Mesenteric fat pad (tissue), 1 donor: Measurements from ENCODE around the gene ITGB2. TPM values are rescaled to one million over a fixed set of nuclear protein-coding genes. Genes with fewer than 3 reads are reported as not detected.

Experiments
- DNase-seq: peaks from one replicate; pipeline ENCODE4 v3.0.0-alpha.2; 2020; ENCODE audit warnings: low spot score
- total RNA-seq: library from RNA; stranded (reverse); fragmentation: NEBNext Ultra II Directional; extraction: Animal tissue kit (Norgen Biotek cat#: 25700); gene quantifications from one replicate; pipeline ENCODE4 v1.2.1, GENCODE V29; 2021
- donor health status: DM: yes; HTN: yes; CAD: no.

Gene ITGB2
- total RNA-seq, 1 donor from 2014 or later = 131 TPM

DNA sequence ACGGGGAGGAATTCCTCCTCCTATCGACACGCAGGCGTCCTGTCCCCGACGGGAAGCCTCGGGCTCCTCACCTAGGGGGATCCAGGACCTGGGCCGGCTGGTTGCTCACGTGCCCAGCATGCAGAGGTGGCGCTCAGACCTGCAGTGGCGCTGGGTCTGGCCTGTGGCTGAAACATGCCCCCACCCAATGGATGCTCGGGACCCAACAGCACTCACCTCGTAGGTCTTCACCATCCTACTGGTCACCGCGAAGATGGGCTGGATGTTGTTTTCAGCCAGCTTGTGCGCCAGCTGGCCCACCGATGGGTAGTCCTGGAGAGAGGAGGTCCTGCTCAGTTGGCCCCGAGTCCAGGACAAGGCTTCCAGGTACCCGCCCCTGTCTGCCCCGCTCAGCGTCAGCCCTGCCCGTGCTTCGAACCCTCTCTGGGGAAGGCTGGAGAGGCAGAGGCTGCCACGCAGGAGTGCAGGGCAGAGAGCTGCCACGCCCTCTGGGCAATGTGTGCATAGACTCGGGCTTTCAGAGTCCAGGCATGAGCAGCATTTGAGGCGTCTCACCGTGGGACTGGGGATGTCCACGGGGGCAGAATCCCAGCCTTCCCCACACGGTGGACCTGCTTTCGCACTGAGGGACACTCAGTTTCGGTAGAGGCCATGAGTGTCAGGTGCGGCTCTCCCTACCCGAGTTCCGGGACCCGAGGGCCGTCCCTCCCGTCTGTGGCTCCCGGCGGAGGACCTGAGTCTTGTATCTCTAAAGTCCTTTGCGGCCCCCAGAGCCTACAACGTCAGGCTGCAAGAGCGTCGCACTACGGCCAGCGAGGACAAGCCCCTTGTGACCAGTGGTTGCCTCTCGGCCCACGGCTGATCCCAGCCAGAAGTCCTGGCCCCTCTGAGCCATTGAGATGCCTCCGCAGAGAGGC lies 21.6 kb downstream of the ITGB2 start:
- DNase-seq = no peak

DNA sequence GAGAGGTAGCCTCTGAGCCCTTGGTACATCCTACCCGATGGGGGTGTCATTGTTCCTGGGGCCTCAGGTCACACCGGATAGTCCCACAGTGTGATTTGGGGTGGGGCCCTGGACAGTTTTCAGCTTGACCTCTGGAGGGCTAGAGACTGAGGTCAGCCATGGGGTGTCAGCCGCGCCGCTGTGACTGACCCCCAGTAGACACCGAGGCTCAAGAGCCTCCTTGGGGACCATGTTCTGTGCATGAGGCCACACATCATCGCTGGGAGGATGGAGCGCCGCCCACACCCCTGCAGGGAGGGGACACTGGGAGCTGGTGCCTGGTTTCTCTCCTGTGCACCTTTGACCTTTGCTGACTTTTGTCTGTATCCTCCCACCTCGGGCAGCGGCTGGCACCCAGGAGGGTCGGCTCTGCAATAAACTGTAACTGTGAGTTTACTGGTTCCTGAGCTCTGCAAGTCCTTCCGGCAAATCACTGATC lies 22.6 kb downstream of the ITGB2 start:
- DNase-seq = no peak

DNA sequence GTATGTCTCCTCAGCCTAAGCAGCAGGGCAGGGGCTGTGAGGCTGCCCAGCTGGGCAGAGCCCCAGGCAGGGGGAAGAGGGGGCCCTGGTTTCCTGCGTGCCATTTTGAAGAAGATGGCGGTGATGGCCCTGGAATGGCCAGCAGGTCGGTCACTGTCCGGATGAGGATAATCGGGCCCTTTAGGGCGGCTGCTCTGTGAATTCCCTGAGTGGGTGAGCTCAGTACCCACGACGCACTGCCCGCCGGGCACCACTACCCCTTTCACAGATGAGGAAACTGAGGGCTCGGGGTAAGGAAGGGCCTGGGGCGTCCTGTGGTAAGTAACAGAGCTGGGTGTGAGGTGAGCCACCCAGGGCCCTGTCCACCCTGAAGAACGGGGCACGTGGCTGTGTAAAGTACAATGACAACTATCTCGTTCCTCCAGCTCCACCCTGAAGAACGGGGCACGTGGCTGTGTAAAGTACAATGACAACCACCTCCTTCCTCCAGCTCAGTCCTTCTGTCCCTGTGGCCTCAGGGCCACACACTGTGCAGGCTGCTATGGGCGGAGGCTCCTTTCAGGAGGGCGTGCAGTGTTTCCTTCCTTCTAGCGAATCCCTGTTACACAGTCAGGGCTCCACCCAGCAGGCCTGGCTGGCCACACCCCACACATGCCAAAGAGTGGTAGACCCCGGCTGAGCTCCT lies 23.2 kb downstream of the ITGB2 start:
- no peak for DNase-seq

GRCh38 chr21:44896561-44897286 lies 24.0 kb downstream of the ITGB2 start:
- no peak for DNase-seq

- no peak for DNase-seq
Measured at GRCh38 chr21:44895859-44896258, 24.8 kb downstream of the ITGB2 start.

- no peak for DNase-seq
Measured at GRCh38 chr21:44894687-44895302, 25.9 kb downstream of the ITGB2 start.

- no peak for DNase-seq
Measured at GRCh38 chr21:44893948-44894656, 26.6 kb downstream of the ITGB2 start.

DNA sequence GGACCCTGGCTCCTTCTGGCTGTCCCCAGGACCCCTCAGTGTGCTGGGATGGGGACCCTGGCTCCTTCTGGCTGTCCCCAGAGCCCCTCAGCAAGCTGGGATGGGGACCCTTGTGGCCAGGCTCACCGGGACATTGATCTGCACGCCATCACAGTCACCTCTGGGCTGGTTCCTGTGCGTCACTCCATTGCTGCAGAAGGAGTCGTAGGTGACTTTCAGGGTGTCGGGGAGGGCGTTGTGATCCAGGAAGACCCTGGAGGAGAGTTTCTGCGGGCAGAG lies 27.5 kb downstream of the ITGB2 start:
- DNase-seq = no peak

GRCh38 chr21:44892536-44893277 lies 28.0 kb downstream of the ITGB2 start:
- no peak for DNase-seq

- DNase-seq = no peak
Measured at GRCh38 chr21:44892095-44892494, 28.6 kb downstream of the ITGB2 start.

DNA sequence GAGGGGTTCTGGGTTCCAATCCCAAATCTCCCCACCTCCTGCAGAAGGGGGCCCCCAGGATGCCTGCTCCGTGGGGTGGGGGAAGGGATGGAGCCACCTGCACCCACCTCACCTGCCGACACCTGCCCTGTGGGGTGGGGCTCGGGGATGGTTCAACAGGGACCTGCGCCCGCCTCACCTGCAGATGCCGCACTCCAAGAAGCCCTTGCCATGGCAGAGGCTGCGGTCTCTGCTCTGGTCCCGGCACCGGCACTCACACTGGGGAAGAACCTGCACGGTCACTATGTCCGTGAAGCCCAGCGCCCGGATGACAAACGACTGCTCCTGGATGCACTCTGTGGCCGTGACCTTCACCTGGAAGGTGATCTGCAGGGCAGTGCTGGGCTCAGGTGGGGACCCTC lies 29.1 kb downstream of the ITGB2 start:
- DNase-seq = no peak

GRCh38 chr21:44890961-44891541 lies 29.6 kb downstream of the ITGB2 start:
- no peak for DNase-seq

DNA sequence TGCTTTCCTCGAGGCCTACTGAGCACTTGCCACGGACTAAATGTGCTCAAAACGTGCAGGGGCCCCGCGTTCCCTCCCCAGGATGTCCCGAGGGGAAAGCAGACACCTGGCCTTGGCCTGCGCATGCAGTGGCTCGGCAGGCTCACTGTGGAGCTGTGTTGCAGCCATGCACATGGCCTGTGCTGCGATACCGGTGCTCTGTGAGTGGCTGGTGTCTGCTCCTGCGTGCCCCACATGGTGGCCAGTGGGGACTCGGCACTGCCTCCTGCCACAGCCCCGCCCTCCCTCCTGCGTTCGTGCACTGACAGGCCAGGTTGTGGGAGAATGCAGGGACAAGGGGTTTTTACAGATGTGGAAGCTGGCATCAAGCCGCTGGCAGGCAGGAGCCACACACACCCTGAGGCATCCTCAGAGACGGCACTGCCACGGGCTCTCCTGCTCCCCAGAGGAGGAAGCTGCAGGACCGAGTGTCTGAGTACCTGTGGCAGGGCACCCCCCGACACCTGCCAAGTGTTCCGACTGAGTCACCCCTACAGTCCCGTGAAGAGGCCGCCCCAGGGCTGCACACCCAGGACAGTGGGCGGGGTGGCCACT lies 30.3 kb downstream of the ITGB2 start:
- no peak for DNase-seq

DNA sequence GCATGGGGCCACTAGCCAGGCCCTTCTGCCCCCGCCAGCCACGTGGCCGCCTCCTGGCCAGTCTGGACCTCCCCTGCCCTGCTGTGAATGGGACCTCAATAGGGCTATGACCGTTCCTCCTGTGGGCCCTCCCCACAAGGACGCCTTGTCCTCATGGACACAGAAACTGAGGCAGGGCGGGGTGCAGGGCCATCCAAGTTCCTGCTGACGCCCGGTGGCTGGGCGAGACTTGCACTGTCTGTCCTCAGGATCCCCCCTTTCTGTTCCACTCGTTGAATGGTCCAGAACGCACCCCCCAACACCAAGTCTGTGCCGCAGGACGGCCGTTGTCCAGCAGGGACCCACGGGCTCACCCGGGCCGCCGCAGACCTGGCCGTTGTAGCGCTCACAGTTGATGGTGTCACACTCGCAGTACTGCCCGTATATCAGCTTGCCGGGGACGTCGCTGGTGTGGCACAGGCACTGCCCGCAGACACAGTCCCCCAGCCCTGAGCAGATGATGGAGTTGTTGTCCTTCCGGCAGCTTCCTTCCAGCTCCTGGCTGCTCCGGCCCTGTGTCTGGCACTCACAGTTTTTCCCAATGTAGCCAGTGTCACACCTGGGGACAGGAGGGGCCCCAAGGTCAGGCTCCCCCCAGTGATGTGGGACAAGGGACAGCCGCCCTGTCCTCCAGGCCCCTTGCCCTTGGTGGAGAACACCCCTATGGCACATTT lies 30.9 kb downstream of the ITGB2 start:
- DNase-seq = no peak

DNA sequence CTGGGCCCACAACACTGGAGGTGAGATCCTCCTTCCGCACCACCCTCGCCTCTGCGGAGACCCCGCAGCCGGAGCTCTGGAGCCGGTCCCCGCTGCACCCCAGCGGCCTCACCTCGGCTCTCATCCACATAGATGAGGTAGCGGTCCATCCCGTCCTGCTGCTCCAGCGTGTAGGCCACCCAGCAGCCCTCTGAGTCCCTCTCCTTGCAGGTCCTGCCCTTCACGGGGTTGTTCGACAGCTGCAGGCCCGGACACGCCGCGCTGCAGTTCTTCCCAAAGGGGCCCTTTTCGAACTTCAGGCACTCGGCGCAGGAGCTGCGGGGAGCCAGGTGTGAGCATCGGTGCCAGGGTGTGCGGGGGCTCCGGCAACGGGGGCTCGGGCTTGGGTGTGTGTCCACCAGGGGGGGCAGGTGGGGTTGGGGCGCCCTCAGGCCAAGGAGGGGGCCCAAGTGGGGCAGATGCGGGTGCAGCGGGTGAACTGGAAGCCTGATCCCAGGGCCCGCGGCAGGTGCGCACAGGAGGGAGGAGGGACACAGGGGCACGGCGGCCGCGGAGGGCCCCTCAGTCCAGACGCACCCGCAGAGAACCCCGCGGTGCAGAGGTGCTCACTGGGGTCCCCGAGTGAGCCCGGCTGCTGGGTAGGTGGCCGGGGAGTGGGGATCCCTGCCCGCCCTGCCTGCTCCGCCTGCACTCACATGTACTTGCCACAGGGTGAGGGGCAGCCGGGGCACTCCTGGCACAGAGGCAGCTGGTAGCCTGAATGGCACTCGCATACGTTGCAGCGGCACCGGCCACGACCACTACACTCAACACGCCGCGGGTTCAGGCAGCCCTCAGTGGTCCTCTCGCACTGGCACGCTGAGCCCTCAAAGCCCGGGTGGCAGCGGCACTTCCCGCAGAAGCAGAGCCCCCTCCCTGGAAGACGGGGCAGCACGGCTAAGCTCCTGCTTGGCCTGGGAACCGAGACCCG lies 31.8 kb downstream of the ITGB2 start:
- DNase-seq = no peak

DNA sequence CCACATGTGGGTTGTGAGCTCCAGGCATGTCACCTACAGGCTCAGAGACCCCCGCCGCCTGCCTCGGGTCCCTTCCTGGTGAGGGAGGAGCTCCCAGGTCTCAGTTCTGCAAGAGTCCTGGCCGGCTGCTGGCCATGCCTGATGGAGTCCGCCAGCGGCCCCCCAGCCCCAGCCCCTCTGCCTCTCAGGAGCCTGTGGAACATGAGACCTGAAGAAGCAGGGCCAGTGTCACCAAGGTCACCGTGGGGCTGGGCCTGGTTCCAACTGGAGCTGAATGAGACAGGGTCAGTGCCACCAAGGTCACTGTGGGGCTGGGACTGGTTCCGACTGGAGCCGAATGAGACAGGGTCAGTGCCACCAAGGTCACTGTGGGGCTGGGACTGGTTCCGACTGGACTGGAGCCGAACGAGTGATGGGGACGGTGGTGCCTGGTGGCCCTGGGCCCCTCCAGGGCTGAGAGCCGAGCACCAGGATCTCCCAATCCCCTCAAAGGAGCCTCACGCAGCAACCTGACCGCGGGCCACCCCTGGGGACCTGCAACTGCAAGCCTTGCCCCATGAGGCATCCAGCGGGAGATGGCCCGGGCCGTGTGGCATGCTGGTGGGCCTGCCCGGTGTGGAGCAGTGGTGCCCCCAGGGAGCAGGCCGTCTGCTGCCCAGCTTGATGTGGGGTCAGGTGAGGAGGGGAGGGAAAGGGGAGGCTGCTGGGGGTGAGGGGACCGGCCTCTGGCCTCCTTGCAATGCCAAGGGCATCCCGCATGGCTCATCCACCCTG lies 32.7 kb downstream of the ITGB2 start:
- no peak for DNase-seq
